HEK293 (cell line): ENCODE data around the gene NOMO2.
"Not testable (repeated sequence)": the region's sequence is repeated elsewhere in the genome, so short reads cannot be mapped to it uniquely, and the experiment has no call there.

Experiments used
- CTCF ChIA-PET: fragments of 350-600 bp; formaldehyde crosslinking; extraction: SDS; loops from one replicate; lab custom pipeline; 2021; ENCODE audit warnings: antibody characterized with exemption; lab: Yijun Ruan, JAX
- POLR2A ChIA-PET: fragments of 300-600 bp; formaldehyde crosslinking; extraction: SDS; loops from one replicate; lab custom pipeline; 2020; ENCODE audit warnings: antibody characterized with exemption, inconsistent platforms; lab: Yijun Ruan, JAX
- H3K27ac ChIP-seq: fragments of 200-500 bp; sonication (Bioruptor generic); 2 replicates; pipeline ENCODE4 v1.5.1; 2014; ENCODE audit warnings: low read depth, low read length, control low read depth, inconsistent platforms; ENCODE audit errors: extremely low read depth
- H3K36me3 ChIP-seq, 2 experiments: fragments of 200-500 bp in 1 of 2; sonication (Bioruptor generic) in 1 of 2; 1 replicate in 1 of 2; 2 replicates in 1 of 2; pipeline ENCODE4 v1.5.1; 2014 to 2017; ENCODE audit warnings: inconsistent platforms in 2 of 2, low read length in 2 of 2; ENCODE audit not compliant: control insufficient read depth in 2 of 2, insufficient read depth in 1 of 2
- H3K4me1 ChIP-seq: fragments of 200-500 bp; sonication (Bioruptor generic); 2 replicates; pipeline ENCODE4 v1.5.1; 2014; ENCODE audit warnings: mild to moderate bottlenecking, low read length, inconsistent platforms; ENCODE audit not compliant: control insufficient read depth, insufficient read depth
- H3K4me3 ChIP-seq: 2 replicates; pipeline ENCODE4 v1.5.1; 2011; ENCODE audit warnings: low read depth, mild to moderate bottlenecking, control low read depth, low read length, moderate library complexity
- H3K9me3 ChIP-seq: fragments of 200-500 bp; sonication (Bioruptor generic); 2 replicates; pipeline ENCODE4 v1.5.1; 2014; ENCODE audit warnings: low read depth, low read length, inconsistent platforms; ENCODE audit not compliant: control insufficient read depth, insufficient read depth
- ZFP69B ChIP-seq: fragments of 450-650 bp; formaldehyde crosslinking; IDR thresholded peaks from 2 replicates; pipeline ENCODE4 v1.5.1; 2016; ENCODE audit warnings: missing biosample characterization, missing genetic modification characterization
- ZNF335 ChIP-seq: fragments of 450-650 bp; formaldehyde crosslinking; conservative IDR thresholded peaks from 2 replicates; pipeline ENCODE4 v1.5.1; 2016; ENCODE audit warnings: missing biosample characterization, missing genetic modification characterization

Gene NOMO2

GRCh38 chr16:18597319-18597718, 35.4 kb upstream of the NOMO2 start:
- H3K4me3 ChIP-seq, CTCF ChIA-PET, POLR2A ChIA-PET, H3K36me3 ChIP-seq, H3K27ac ChIP-seq, H3K4me1 ChIP-seq, H3K9me3 ChIP-seq: not testable (repeated sequence)
- 0 out of 2 replicates have a peak, but pooled peaks have one; percentile 25 for TF ChIP-seq ZNF335 (tag by site-specific recombination)

GRCh38 chr16:18595796-18596195, 33.9 kb upstream of the NOMO2 start:
- POLR2A ChIA-PET, H3K27ac ChIP-seq, H3K4me3 ChIP-seq, CTCF ChIA-PET, H3K36me3 ChIP-seq, H3K9me3 ChIP-seq, H3K4me1 ChIP-seq: not testable (repeated sequence)

GRCh38 chr16:18594880-18595279, 33.0 kb upstream of the NOMO2 start:
- H3K36me3 ChIP-seq, H3K27ac ChIP-seq, H3K9me3 ChIP-seq, POLR2A ChIA-PET, H3K4me1 ChIP-seq, H3K4me3 ChIP-seq: not testable (repeated sequence)
- CTCF ChIA-PET, result interaction anchor here (0.7 kb wide), 1 partner anchor 10 kb away, joined by 3 read pairs; no protein-coding TSS in a partner anchor

- H3K4me3 ChIP-seq, H3K27ac ChIP-seq, H3K4me1 ChIP-seq, CTCF ChIA-PET, H3K36me3 ChIP-seq, POLR2A ChIA-PET, H3K9me3 ChIP-seq: not testable (repeated sequence)
Observed at GRCh38 chr16:18593904-18594303, 32.0 kb upstream of the NOMO2 start.

GRCh38 chr16:18592982-18593381, 31.1 kb upstream of the NOMO2 start:
- H3K27ac ChIP-seq, H3K9me3 ChIP-seq, POLR2A ChIA-PET, CTCF ChIA-PET, H3K36me3 ChIP-seq, H3K4me1 ChIP-seq, H3K4me3 ChIP-seq: not testable (repeated sequence)

GRCh38 chr16:18591908-18592307, 30.0 kb upstream of the NOMO2 start:
- CTCF ChIA-PET, POLR2A ChIA-PET, H3K9me3 ChIP-seq, H3K27ac ChIP-seq, H3K4me3 ChIP-seq, H3K36me3 ChIP-seq, H3K4me1 ChIP-seq: not testable (repeated sequence)
- TF ChIP-seq ZFP69B (tag by site-specific recombination), result peak; percentile 52; the same call in 1 of the 2 replicates

- H3K9me3 ChIP-seq, CTCF ChIA-PET, H3K27ac ChIP-seq, H3K4me1 ChIP-seq, H3K36me3 ChIP-seq, H3K4me3 ChIP-seq, POLR2A ChIA-PET: not testable (repeated sequence)
Observed at GRCh38 chr16:18591441-18591840, 29.5 kb upstream of the NOMO2 start.

- H3K36me3 ChIP-seq, H3K9me3 ChIP-seq, POLR2A ChIA-PET, H3K27ac ChIP-seq, CTCF ChIA-PET, H3K4me1 ChIP-seq, H3K4me3 ChIP-seq: not testable (repeated sequence)
Observed at GRCh38 chr16:18589806-18590205, 27.9 kb upstream of the NOMO2 start.

- H3K4me1 ChIP-seq, H3K36me3 ChIP-seq, H3K9me3 ChIP-seq, POLR2A ChIA-PET, CTCF ChIA-PET, H3K4me3 ChIP-seq, H3K27ac ChIP-seq: not testable (repeated sequence)
Observed at GRCh38 chr16:18586560-18587540, 25.0 kb upstream of the NOMO2 start.

GRCh38 chr16:18585789-18586188, 23.9 kb upstream of the NOMO2 start:
- H3K36me3 ChIP-seq, POLR2A ChIA-PET: not testable (repeated sequence)

More at GRCh38 chr16:18585789-18586188, 23.9 kb upstream of the NOMO2 start:
- H3K4me3 ChIP-seq, CTCF ChIA-PET, H3K27ac ChIP-seq, H3K4me1 ChIP-seq, H3K9me3 ChIP-seq: not testable (repeated sequence)
